ENCODE results near the gene PPBP. TPM values are rescaled to one million over a fixed set of nuclear protein-coding genes. Genes with fewer than 3 reads are reported as not detected.
A peak's percentile ranks its signal among the peaks of the same experiment; 100 is the strongest.

The PPBP gene
- total RNA-seq, 3 donors from 2014 or later, result not detected

DNA sequence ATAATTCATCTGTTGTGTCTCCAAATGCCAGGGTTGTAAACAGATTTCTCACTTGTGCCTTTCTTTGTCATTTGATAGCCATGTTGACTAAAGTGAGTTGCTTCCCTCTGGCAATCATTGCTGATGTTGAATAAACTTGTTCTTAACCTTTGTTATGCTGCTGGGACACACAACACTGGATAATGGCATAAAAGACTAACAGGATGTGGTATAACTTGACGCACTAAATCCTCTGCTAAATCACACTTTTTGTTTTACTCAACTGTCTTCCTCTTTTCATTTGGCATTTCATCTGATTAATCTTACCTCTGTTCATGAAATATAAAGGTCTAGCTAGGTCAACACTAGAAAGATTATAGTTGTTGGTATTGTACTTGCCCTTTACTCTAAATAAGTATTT lies 28.1 kb upstream of the PPBP start:
- no peak overlapping the region for H3K4me3 ChIP-seq
- intact Hi-C loops (cut with DNase I, micrococcal nuclease), result no loop called here
- no peaks in the 10 kb centered on the region for H3K4me1 ChIP-seq (ENCODE audit: low read depth)
- no peaks in the 10 kb centered on the region for H3K36me3 ChIP-seq (ENCODE audit: low read depth)
- no peak for TF ChIP-seq CTCF (IDR thresholded peaks at IDR 0.05)
- H3K9me3 ChIP-seq, result no peaks in the 10 kb centered on the region
- ATAC-seq (peak; percentile 61), DNase-seq (no peak)

- H3K4me3 ChIP-seq, result no peak overlapping the region
- intact Hi-C loops (cut with DNase I, micrococcal nuclease), result no loop called here
- no peak for TF ChIP-seq CTCF (IDR thresholded peaks at IDR 0.05)
- H3K4me1 ChIP-seq (ENCODE audit: low read depth), result no peaks in the 10 kb centered on the region
- no peak for ATAC-seq
- no peak for DNase-seq
- no peaks in the 10 kb centered on the region for H3K36me3 ChIP-seq (ENCODE audit: low read depth)
- no peaks in the 10 kb centered on the region for H3K9me3 ChIP-seq
These were observed 27.3 kb upstream of the PPBP start for GRCh38 chr4:74015126-74015780.

- intact Hi-C loops (cut with DNase I, micrococcal nuclease), result no loop called here
- no peak for ATAC-seq
- Histone ChIP-seq H3K4me3 (no peak overlapping the region), H3K9me3 (no peaks in the 10 kb centered on the region), H3K4me1 (ENCODE audit: low read depth) (peaks cover 6% of the 10 kb centered on the region), H3K36me3 (ENCODE audit: low read depth) (no peaks in the 10 kb centered on the region)
- no peak for TF ChIP-seq CTCF (IDR thresholded peaks at IDR 0.05)
- DNase-seq, result no peak
These were observed 26.3 kb upstream of the PPBP start for GRCh38 chr4:74014332-74014731.

DNA sequence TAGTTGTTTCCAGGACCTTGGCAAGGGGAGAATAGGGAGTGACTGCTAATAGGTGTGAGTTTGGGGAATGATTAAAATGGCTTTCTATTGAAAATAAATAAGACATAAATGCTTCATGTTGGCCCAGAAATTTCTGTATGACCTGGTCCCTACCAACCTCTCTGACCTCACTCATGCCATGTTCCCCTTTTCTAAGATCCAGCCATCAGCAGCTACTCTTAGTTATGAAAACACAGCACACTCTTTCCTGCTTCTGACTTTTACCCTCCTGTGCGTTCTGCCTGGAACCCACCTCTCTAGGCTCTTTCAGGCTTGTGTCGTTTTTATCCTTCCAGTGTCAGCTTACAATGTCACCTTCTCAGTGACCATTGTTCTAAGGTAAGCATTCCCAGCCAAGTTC lies 25.3 kb upstream of the PPBP start:
- intact Hi-C loops (cut with DNase I, micrococcal nuclease), result no loop called here
- TF ChIP-seq CTCF (IDR thresholded peaks at IDR 0.05), result no peak
- Histone ChIP-seq H3K4me1 (ENCODE audit: low read depth) (peaks cover 6% of the 10 kb centered on the region), H3K36me3 (ENCODE audit: low read depth) (no peaks in the 10 kb centered on the region), H3K9me3 (no peaks in the 10 kb centered on the region), H3K4me3 (no peak overlapping the region)
- DNase-seq (no peak), ATAC-seq (no peak)

DNA sequence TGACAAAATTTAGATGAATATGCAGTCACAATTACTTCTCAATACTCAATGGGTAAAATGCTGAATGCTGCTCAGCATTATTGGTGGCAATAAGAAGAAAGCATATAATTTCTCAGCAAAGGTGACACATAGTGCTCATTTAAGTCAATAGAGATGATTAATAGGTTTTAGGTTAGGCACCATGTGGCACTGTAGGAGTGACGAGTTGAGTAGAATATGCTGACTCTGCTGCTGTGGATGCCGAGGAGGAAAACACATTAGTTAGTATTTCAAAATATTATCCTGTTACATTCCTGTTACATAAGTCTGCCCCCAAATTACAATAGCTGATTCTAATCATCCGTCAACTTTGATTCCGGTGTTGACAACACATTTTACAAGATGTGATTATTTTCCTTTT lies 24.1 kb upstream of the PPBP start:
- Histone ChIP-seq H3K4me3 (no peak overlapping the region), H3K9me3 (no peaks in the 10 kb centered on the region), H3K4me1 (ENCODE audit: low read depth) (peaks cover 6% of the 10 kb centered on the region), H3K36me3 (ENCODE audit: low read depth) (no peaks in the 10 kb centered on the region)
- ATAC-seq (no peak), DNase-seq (no peak)
- intact Hi-C loops (cut with DNase I, micrococcal nuclease), result no loop called here
- no peak for TF ChIP-seq CTCF (IDR thresholded peaks at IDR 0.05)

- H3K4me3 ChIP-seq, result no peak overlapping the region
- no peaks in the 10 kb centered on the region for H3K36me3 ChIP-seq (ENCODE audit: low read depth)
- TF ChIP-seq CTCF (IDR thresholded peaks at IDR 0.05), result no peak
- DNase-seq (no peak), ATAC-seq (peak; percentile 53)
- intact Hi-C loops (cut with DNase I, micrococcal nuclease), result no loop called here
- H3K4me1 ChIP-seq (ENCODE audit: low read depth), result peaks cover 12% of the 10 kb centered on the region
- H3K9me3 ChIP-seq, result no peaks in the 10 kb centered on the region
These were observed 21.3 kb upstream of the PPBP start for GRCh38 chr4:74009307-74009706.

Measured in mucosa of descending colon (tissue), 3 donors.